Activated CD4-positive, alpha-beta memory T cell treated with anti-CD3 and anti-CD28 coated beads, Interleukin-2, amount 10 ng/mL, durations not matched to agents 7 days and 5 days (primary cell): ENCODE data around the gene SPEN. TPM values are rescaled to one million over a fixed set of nuclear protein-coding genes. Genes with fewer than 3 reads are reported as not detected.

Experiments used
- CTCF ChIA-PET: fragments of 350-600 bp; sonication (Branson Sonifier 250); formaldehyde crosslinking; loops from one replicate; lab custom pipeline; 2021; ENCODE audit warnings: antibody characterized with exemption, inconsistent platforms; lab: Charles Lee
- POLR2A ChIA-PET: fragments of 350-600 bp; sonication (Branson Sonifier 250); formaldehyde crosslinking; loops from one replicate; lab custom pipeline; 2021; ENCODE audit warnings: antibody characterized with exemption; lab: Charles Lee
- DNase-seq: peaks from one replicate; pipeline ENCODE4 v3.0.0-alpha.2; 2020
- H3K27ac Mint-ChIP-seq: one replicate; pipeline ENCODE4 v1.8.0; 2021; ENCODE audit warnings: mild to moderate bottlenecking, mixed read lengths
- H3K27me3 Mint-ChIP-seq: one replicate; pipeline ENCODE4 v1.8.0; 2021; ENCODE audit warnings: mixed read lengths
- H3K36me3 Mint-ChIP-seq: one replicate; pipeline ENCODE4 v1.8.0; 2021; ENCODE audit warnings: low read depth, mixed read lengths
- H3K4me1 Mint-ChIP-seq: one replicate; pipeline ENCODE4 v1.8.0; 2021; ENCODE audit warnings: mixed read lengths
- H3K4me3 Mint-ChIP-seq: one replicate; pipeline ENCODE4 v1.8.0; 2021; ENCODE audit warnings: mild to moderate bottlenecking, mixed read lengths
- H3K9me3 Mint-ChIP-seq: one replicate; pipeline ENCODE4 v1.8.0; 2021; ENCODE audit warnings: mixed read lengths
- total RNA-seq, 2 experiments: library from RNA; stranded (reverse); gene quantifications; one replicate each; pipeline ENCODE4 v1.2.3, GENCODE V29; 2021

SPEN gene
- total RNA-seq, 2 experiments from 2014 or later: 52.1 to 52.5 TPM

DNA sequence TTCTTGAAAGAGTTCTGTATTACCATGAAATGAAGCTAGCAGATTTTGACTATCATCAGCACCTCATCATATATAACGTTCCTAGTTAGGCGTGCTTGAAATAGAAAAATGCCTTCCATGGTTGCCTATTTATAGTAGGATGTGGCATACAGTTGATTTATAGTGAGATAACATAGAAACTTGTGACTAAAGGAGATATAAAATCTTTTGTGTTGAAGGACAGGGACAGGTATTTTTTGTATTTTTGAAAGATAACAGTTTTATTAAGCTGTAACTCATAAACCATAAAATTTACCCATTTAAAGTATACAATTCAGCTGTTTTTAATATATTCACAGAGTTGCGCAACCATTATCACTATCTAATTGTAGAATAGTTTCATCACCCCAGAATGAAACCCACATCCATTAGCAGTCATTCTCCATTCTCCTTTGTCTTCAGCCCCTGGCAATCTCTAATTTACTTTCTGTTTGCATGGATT lies 19.3 kb downstream of the SPEN start:
- no peak overlapping the region for H3K27ac Mint-ChIP-seq
- H3K9me3 Mint-ChIP-seq: no peaks in the 10 kb centered on the region
- CTCF ChIA-PET: interaction anchor here (1.0 kb wide), 1 partner anchor 33 kb away, joined by 3 read pairs; no protein-coding TSS in a partner anchor
- H3K27me3 Mint-ChIP-seq: no peaks in the 10 kb centered on the region
- H3K4me3 Mint-ChIP-seq: no peak overlapping the region
- H3K4me1 Mint-ChIP-seq: peaks cover 24% of the 10 kb centered on the region
- DNase-seq: no peak
- peaks cover 5% of the 10 kb centered on the region for H3K36me3 Mint-ChIP-seq
- POLR2A ChIA-PET: no interaction called here

DNA sequence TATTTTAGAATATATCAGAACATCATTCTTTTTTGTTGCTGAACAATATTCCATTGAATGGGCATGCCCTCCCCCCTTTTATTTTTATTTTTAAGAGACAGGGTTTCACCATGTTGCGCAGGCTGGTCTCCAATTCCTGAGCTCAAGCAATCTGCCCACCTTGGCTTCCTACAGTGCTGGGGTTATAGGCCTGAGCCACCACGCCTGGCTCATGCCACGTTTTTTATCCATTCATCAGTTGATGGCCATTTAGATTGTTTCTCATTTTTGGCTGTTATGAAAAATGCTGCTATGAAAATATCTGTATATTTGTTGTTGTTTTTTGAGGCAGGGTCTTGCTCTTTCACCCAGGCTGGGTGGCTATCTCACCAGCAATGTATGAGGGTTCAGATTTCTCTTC lies 19.8 kb downstream of the SPEN start:
- CTCF ChIA-PET: no interaction called here
- no peaks in the 10 kb centered on the region for H3K9me3 Mint-ChIP-seq
- H3K36me3 Mint-ChIP-seq: peaks cover 5% of the 10 kb centered on the region
- H3K4me1 Mint-ChIP-seq: peaks cover 24% of the 10 kb centered on the region
- POLR2A ChIA-PET: interaction anchor here (0.7 kb wide), 1 partner anchor 18 kb away, joined by 4 read pairs; no protein-coding TSS in a partner anchor
- H3K4me3 Mint-ChIP-seq: no peak overlapping the region
- no peak for DNase-seq
- no peaks in the 10 kb centered on the region for H3K27me3 Mint-ChIP-seq
- H3K27ac Mint-ChIP-seq: no peak overlapping the region

DNA sequence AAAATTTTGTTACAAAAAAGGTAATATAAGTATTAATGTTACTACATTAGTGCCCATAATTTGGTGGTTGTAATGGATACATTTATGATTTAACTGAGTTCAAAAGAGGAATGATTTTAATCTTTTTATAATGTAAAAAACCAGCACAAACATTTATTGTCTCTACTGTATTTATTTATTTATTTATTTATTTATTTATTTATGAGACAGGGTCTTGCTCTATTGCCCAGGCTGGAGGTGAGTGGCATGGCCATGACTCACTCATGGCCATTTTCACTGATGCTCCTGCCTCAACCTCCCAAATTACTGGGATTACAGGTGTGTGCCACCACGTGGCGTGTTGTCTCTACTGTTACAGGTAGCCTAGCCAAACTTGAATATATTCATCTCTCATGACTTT lies 21.9 kb downstream of the SPEN start:
- H3K4me3 Mint-ChIP-seq: no peak overlapping the region
- H3K27me3 Mint-ChIP-seq: no peaks in the 10 kb centered on the region
- CTCF ChIA-PET: no interaction called here
- H3K27ac Mint-ChIP-seq: no peak overlapping the region
- no peak for DNase-seq
- H3K9me3 Mint-ChIP-seq: no peaks in the 10 kb centered on the region
- peaks cover 23% of the 10 kb centered on the region for H3K4me1 Mint-ChIP-seq
- POLR2A ChIA-PET: interaction anchor here (1.5 kb wide), 1 partner anchor 35 kb away, joined by 3 read pairs; no protein-coding TSS in a partner anchor
- H3K36me3 Mint-ChIP-seq: peaks cover 24% of the 10 kb centered on the region

DNA sequence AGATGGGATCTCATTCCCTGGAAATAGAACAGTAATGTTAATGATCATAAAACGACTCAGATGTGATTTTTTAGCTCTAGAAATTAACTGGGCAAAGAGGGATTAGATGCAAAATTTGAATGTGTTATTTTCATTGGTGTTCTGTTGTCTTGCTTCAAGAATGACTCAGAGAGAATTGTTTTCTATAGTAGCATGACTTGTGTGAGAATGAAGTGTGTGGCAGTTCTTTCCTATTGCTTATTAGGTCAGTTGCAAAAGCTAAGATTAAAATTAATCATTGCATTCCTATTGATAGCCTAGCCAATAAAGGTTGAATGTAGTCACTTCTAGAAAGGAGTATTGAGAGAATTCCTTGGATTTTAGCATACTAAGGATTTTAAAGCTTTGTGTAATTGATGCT lies 22.9 kb downstream of the SPEN start:
- Mint-ChIP-seq H3K4me1 (peaks cover 23% of the 10 kb centered on the region), H3K4me3 (no peak overlapping the region), H3K27me3 (no peaks in the 10 kb centered on the region), H3K36me3 (peaks cover 24% of the 10 kb centered on the region), H3K27ac (no peak overlapping the region), H3K9me3 (no peaks in the 10 kb centered on the region)
- ChIA-PET POLR2A (no interaction called here), CTCF (interaction anchor here (0.9 to 1.9 kb wide), 2 partner anchors 26 to 55 kb away, joined by 3 to 6 read pairs; no protein-coding TSS in a partner anchor)
- no peak for DNase-seq

DNA sequence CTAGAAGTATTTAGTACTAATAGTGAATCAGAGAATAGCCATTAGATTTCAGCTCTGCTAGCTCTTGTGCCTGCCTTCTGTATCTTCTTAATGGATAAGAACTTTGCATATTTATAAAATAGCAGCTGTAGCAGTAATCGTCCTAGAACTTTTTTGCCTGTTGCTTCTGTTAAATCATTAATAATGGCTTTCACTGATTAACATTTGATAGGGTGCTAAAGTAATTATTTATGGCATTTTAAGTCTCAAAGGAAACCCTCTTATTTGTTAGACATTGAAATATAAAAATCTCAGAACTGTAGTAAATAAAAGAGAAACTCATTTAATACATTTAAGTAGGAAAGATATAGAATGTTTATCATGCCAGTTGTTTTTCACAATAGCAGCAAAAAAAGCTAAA lies 27.0 kb downstream of the SPEN start:
- no peak for DNase-seq
- POLR2A ChIA-PET: no interaction called here
- Mint-ChIP-seq H3K27ac (no peak overlapping the region), H3K9me3 (no peaks in the 10 kb centered on the region), H3K4me3 (no peak overlapping the region), H3K27me3 (no peaks in the 10 kb centered on the region), H3K4me1 (peaks cover 19% of the 10 kb centered on the region), H3K36me3 (peaks cover 30% of the 10 kb centered on the region)
- CTCF ChIA-PET: interaction anchor here (1.2 kb wide), 1 partner anchor 59 kb away, joined by 3 read pairs; no protein-coding TSS in a partner anchor

DNA sequence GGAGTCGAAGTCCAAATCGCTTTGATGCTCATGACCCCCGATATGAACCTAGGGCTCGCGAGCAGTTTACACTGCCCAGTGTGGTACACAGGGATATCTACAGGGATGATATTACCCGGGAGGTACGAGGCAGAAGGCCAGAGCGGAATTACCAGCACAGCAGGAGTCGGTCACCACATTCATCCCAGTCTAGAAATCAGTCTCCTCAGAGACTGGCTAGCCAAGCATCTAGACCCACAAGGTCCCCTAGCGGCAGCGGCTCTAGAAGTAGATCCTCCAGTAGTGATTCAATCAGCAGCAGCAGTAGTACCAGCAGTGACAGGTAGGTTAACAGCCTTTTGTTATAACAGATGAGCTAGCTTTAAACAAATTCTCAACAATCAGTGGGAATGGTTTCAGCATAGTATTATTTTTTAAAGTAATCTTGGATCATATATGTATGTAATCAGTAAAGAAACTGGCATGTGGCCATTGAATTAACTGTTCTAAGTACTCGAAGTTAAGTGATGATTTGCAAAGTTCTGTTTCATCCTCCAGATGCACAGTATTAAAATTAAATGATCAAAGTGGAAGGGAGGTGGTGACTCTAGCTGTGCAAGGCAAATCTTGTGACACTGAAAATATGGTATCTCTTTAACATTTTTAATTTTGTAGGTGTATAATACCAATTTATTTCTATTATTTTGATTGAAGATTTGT lies 29.0 kb downstream of the SPEN start:
- H3K4me3 Mint-ChIP-seq: no peak overlapping the region
- no peak overlapping the region for H3K27ac Mint-ChIP-seq
- POLR2A ChIA-PET: no interaction called here
- H3K36me3 Mint-ChIP-seq: peaks cover 39% of the 10 kb centered on the region
- no peak for DNase-seq
- H3K27me3 Mint-ChIP-seq: no peaks in the 10 kb centered on the region
- peaks cover 14% of the 10 kb centered on the region for H3K4me1 Mint-ChIP-seq
- CTCF ChIA-PET: interaction anchor here (0.9 to 1.3 kb wide), 4 partner anchors 61 to 86 kb away, joined by 3 to 6 read pairs (median 3); no protein-coding TSS in a partner anchor
- no peaks in the 10 kb centered on the region for H3K9me3 Mint-ChIP-seq

DNA sequence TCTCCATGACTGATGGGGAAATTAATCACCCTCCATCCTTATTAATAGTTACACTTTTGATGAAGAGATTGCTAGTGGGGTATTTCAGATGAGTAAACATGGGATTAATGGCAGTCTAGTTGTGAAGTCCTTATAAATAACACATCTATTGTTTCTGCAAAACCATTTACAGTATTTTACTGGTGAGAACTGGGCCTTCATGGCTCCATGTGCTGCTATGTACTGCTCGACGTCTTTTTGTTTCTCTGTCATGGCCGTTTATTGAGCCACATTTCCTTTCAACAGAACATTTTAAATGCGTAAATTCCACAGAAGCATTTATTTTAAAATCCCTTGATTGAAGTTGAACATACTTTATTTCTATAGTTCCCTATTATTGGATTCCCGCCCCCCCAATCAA lies 34.5 kb downstream of the SPEN start:
- POLR2A ChIA-PET: interaction anchor here (1.2 kb wide), 1 partner anchor 17 kb away, joined by 4 read pairs; no protein-coding TSS in a partner anchor
- no peak for DNase-seq
- CTCF ChIA-PET: interaction anchor here (0.6 to 1.5 kb wide), 2 partner anchors 48 to 67 kb away, joined by 3 to 9 read pairs; no protein-coding TSS in a partner anchor
- Mint-ChIP-seq H3K27me3 (no peaks in the 10 kb centered on the region), H3K9me3 (no peaks in the 10 kb centered on the region), H3K27ac (no peak overlapping the region), H3K4me1 (peaks cover 39% of the 10 kb centered on the region), H3K4me3 (no peak overlapping the region), H3K36me3 (peaks cover 17% of the 10 kb centered on the region)

DNA sequence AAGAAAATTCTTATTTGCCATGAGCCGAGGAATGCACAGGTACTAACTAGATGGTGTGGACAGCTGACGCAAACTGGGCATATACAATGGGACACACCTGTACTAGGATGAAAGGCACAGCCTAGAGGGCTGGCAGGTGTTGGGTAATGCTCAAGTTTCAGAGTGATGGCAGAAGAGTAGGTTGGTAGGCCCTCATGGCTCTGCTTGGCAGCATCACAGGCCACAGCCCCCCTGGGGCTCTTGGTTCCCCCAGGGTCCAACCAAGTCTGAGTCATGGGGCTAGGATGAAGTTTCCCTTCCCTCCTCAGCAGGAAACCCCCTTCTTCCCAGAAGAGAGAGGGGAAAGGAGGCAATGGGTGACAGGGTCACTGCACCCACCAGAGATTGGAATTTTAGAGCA lies 35.2 kb downstream of the SPEN start:
- H3K36me3 Mint-ChIP-seq: peaks cover 17% of the 10 kb centered on the region
- POLR2A ChIA-PET: interaction anchor here (1.2 kb wide), 1 partner anchor 17 kb away, joined by 4 read pairs; no protein-coding TSS in a partner anchor
- H3K4me3 Mint-ChIP-seq: no peak overlapping the region
- no peak for DNase-seq
- no peak overlapping the region for H3K27ac Mint-ChIP-seq
- CTCF ChIA-PET: interaction anchor here (1.2 to 1.4 kb wide), 2 partner anchors 67 to 87 kb away, joined by 3 to 7 read pairs; no protein-coding TSS in a partner anchor
- no peaks in the 10 kb centered on the region for H3K9me3 Mint-ChIP-seq
- H3K4me1 Mint-ChIP-seq: peaks cover 39% of the 10 kb centered on the region
- H3K27me3 Mint-ChIP-seq: no peaks in the 10 kb centered on the region

DNA sequence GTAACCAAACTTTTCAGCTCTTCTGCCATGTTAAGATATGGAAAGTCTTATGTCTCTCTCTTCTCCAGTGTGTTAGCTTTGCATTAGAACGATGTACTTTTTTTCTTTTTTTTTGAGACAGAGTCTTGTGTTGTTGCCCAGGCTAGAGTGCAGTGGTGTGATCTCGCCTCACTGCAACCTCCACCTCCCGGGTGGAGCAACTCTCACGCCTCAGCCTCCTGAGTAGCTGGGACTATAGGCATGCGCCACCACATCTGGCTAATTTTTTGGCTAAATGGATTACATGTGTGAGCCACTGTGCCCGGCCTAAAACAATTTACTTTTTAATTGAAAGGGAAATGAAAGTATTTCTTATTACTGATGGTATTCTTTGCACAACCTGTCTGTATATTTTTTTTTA lies 35.8 kb downstream of the SPEN start:
- DNase-seq: no peak
- H3K4me1 Mint-ChIP-seq: peaks cover 39% of the 10 kb centered on the region
- H3K27ac Mint-ChIP-seq: peak overlapping the region; percentile 13
- H3K36me3 Mint-ChIP-seq: peaks cover 15% of the 10 kb centered on the region
- POLR2A ChIA-PET: no interaction called here
- no peaks in the 10 kb centered on the region for H3K9me3 Mint-ChIP-seq
- CTCF ChIA-PET: interaction anchor here (1.2 to 1.4 kb wide), 2 partner anchors 68 to 87 kb away, joined by 3 to 7 read pairs; no protein-coding TSS in a partner anchor
- H3K27me3 Mint-ChIP-seq: no peaks in the 10 kb centered on the region
- no peak overlapping the region for H3K4me3 Mint-ChIP-seq

DNA sequence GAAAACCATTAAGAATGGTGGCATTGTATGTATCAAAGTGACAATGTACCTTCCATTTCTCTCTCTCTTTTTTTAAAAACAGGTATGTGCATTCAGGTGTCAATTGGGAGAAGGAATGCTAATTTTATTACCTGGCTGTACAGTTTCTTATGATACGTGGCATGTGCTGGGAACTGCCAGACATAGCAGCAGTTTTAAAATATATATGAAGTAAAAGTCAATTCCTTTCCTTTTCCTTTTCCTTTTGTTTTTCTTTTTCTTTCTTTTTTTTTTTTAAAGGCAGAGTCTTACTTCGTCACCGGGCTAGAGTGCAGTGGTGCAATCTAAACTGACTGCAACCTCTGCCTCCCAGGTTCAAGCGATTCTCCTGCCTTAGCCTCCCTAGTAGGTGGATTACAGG lies 37.0 kb downstream of the SPEN start:
- ChIA-PET POLR2A (no interaction called here), CTCF (no interaction called here)
- Mint-ChIP-seq H3K4me1 (peaks cover 36% of the 10 kb centered on the region), H3K4me3 (no peak overlapping the region), H3K27me3 (no peaks in the 10 kb centered on the region), H3K27ac (no peak overlapping the region), H3K36me3 (peaks cover 18% of the 10 kb centered on the region), H3K9me3 (no peaks in the 10 kb centered on the region)
- DNase-seq: no peak

DNA sequence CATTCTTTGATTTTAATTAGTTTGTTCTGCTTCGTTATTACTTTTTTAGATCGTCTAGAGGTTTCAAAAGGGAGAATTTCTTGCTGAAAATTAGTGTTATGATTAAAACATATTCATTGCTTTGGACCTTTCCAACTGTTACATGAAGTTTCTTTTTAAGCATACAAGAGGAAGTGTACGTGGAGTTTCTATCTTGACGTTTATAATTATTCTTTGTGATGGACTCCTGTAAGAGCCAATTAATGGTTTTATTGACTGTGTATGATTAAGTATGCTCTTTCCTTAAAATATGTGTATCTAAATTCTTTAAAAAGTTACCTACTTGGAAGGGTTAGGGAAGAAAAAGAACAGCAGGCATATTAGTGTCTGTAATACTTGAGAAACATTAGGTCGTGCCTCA lies 37.8 kb downstream of the SPEN start:
- peaks cover 22% of the 10 kb centered on the region for H3K36me3 Mint-ChIP-seq
- no peak overlapping the region for H3K27ac Mint-ChIP-seq
- H3K27me3 Mint-ChIP-seq: no peaks in the 10 kb centered on the region
- H3K4me1 Mint-ChIP-seq: peaks cover 37% of the 10 kb centered on the region
- no peak for DNase-seq
- no peaks in the 10 kb centered on the region for H3K9me3 Mint-ChIP-seq
- H3K4me3 Mint-ChIP-seq: no peak overlapping the region
- POLR2A ChIA-PET: no interaction called here
- CTCF ChIA-PET: no interaction called here

DNA sequence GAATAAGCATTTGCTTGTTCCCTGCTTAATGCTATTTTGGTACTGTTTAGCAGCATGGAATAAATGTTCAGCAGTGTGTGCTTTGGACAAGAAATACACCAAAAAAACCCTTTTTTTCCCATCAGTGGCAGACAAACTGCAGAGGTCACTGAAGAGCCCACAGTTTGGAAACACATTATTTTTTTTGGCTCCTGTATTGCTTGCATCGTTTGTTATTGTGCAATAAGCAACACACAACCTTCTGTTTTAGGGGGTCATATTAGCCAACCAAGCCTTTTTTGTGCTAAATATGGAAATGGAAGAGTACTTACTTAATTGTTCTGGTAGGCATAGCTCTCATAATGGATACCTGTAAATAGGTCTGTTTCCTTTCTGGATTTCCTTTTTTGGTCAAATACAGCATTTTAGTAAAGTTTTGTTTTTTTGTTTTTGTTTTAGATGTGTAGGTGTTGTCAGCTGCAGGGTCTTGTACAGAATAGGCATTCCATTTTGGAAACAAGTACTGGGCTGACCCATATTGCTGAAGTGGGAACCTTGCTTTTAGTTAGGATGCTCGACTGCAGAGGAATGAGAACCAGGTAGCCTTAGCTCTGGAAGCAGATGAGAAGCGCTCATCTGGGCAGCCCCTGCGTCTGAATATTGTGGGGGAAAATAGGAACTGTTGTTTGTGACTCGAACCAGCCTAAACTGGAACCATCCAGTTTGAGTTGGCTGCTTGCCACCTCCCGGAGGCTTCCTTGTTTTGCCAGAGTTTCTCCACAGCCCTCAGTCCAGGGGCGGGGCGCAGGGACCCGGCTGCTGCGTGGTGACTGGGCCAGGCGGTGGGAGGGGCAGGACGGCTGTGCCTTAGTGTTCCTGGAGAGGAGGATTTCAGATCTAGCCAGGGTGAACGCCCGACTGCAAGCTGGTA lies 38.4 kb downstream of the SPEN start:
- no peaks in the 10 kb centered on the region for H3K9me3 Mint-ChIP-seq
- ChIA-PET POLR2A (interaction anchor here (0.9 kb wide), 1 partner anchor 39 kb away, joined by 4 read pairs; the partner anchor contains the start of gene SPEN), CTCF (interaction anchor here (1.5 kb wide), 1 partner anchor 8 kb away, joined by 4 read pairs; no protein-coding TSS in a partner anchor)
- no peaks in the 10 kb centered on the region for H3K27me3 Mint-ChIP-seq
- no peak overlapping the region for H3K27ac Mint-ChIP-seq
- H3K4me3 Mint-ChIP-seq: no peak overlapping the region
- peaks cover 24% of the 10 kb centered on the region for H3K36me3 Mint-ChIP-seq
- no peak for DNase-seq
- H3K4me1 Mint-ChIP-seq: peaks cover 34% of the 10 kb centered on the region
